Psoas muscle (tissue), 8 donors: ENCODE data around the gene UBE2O. TPM values are rescaled to one million over a fixed set of nuclear protein-coding genes. Genes with fewer than 3 reads are reported as not detected.

ENCODE experiments used
- ATAC-seq, 4 donors: fragments of 200-7000 bp; cut with Tn5 transposase; one replicate each; pipeline ENCODE4 v1.9.1; 2020; ENCODE audit warnings: moderate library complexity in 3 of 4, mild to moderate bottlenecking in 2 of 4
- DNase-seq, 2 donors: peaks; one replicate each; pipeline ENCODE4 v3.0.0-alpha.2; 2020
- H3K27ac ChIP-seq: fragments of 200-600 bp; one replicate; pipeline ENCODE4 v1.8.0; 2022
- H3K27me3 ChIP-seq, 3 donors: fragments of 200-600 bp in 1 of 3; one replicate each; pipeline versions ENCODE4 v1.6.1 to v1.8.0; 2013 to 2022; ENCODE audit warnings: low read length in 2 of 3, mild to moderate bottlenecking in 2 of 3, moderate library complexity in 1 of 3; ENCODE audit not compliant: insufficient read depth in 3 of 3
- H3K36me3 ChIP-seq, 2 donors: fragments of 200-600 bp in 1 of 2; one replicate each; pipeline versions ENCODE4 v1.6.1 to v1.8.0; 2013 to 2022; ENCODE audit warnings: low read depth in 1 of 2, mild to moderate bottlenecking in 1 of 2, moderate library complexity in 1 of 2; ENCODE audit not compliant: insufficient read depth in 1 of 2
- H3K4me1 ChIP-seq: fragments of 200-600 bp; one replicate; pipeline ENCODE4 v1.8.0; 2022
- H3K4me3 ChIP-seq: fragments of 200-600 bp; one replicate; pipeline ENCODE4 v1.8.0; 2022; ENCODE audit warnings: mild to moderate bottlenecking
- H3K9me3 ChIP-seq: fragments of 200-600 bp; one replicate; pipeline ENCODE4 v1.8.0; 2022
- WGBS, 3 donors: extraction: QIAGEN DNeasy Blood & Tissue Kit; methylation state at CpG; one replicate each; pipeline versions ENCODE4 v1.1.6 to v1.1.7; 2013; 5-methylcytosine and 5-hydroxymethylcytosine counted together
- intact Hi-C, 2 donors: fragments of 100-400 bp; cut with DNase I; formaldehyde crosslinking; loops; one replicate each; pipeline versions ENCODE4 v1.11.0 to v1.14.2; 2022
- polyA plus RNA-seq, 3 donors: library from polyadenylated mRNA; stranded (reverse); fragments of 200-250 nt; gene quantifications; one replicate each; pipeline ENCODE4 v1.2.3, GENCODE V29; 2013
- total RNA-seq, 4 donors: library from RNA; stranded (reverse); fragmentation: NEBNext Ultra II Directional in 2 of 4; extraction: Animal tissue kit (Norgen Biotek cat#: 25700) in 2 of 4; gene quantifications; one replicate each; pipeline versions ENCODE4 v1.2.1 to v1.2.4, GENCODE V29; 2021 to 2023
- TF ChIP-seq, protein P1 (sequence below): fragments of 200-600 bp; IDR thresholded peaks from one replicate; pipeline ENCODE4 v1.8.0; 2022; ENCODE audit warnings: antibody characterized with exemption
- donor health status: healthy with polysubstance abuse.
- donor health status: DM: no; HTN: no; CAD: no; lungs with moderate emphysema.
- donor health status: Bipolar disorder and iron deficiency.
- donor health status: healthy.
- donor health status: DM: yes; HTN: yes; CAD: no.
- donor health status: DM: no; HTN: no; CAD: no.
- donor health status: DM: no; HTN: no; CAD: no.
- donor health status: DM: yes; HTN: yes; CAD: no.

Gene UBE2O
- total and polyA plus RNA-seq, 7 donors: 11.6 to 45.5 (median 37.3) TPM

DNA sequence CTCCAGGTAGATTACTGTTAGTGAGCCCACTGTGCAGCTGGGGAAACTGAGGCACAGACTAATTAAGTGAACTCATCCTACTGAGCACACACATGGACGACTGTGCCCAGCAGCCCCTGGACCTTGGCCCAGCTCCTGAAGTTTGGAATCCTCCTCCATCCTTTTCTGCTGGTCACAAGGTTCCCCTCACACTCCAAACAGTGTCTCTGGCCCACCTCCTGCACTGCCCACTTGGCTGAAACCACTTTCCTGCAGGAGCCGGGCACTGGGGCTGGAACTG lies 44.7 kb upstream of the UBE2O start:
- Histone ChIP-seq H3K9me3 (no peaks in the 10 kb centered on the region), H3K27ac (peak overlapping the region; percentile 94), H3K4me3 (peak overlapping the region; percentile 55), H3K27me3 (no peaks in the 10 kb centered on the region), H3K4me1 (peaks cover 55% of the 10 kb centered on the region), H3K36me3 (no peaks in the 10 kb centered on the region)
- TF ChIP-seq, protein P1, sequence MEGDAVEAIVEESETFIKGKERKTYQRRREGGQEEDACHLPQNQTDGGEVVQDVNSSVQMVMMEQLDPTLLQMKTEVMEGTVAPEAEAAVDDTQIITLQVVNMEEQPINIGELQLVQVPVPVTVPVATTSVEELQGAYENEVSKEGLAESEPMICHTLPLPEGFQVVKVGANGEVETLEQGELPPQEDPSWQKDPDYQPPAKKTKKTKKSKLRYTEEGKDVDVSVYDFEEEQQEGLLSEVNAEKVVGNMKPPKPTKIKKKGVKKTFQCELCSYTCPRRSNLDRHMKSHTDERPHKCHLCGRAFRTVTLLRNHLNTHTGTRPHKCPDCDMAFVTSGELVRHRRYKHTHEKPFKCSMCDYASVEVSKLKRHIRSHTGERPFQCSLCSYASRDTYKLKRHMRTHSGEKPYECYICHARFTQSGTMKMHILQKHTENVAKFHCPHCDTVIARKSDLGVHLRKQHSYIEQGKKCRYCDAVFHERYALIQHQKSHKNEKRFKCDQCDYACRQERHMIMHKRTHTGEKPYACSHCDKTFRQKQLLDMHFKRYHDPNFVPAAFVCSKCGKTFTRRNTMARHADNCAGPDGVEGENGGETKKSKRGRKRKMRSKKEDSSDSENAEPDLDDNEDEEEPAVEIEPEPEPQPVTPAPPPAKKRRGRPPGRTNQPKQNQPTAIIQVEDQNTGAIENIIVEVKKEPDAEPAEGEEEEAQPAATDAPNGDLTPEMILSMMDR: no peak
- DNase-seq (no peak), ATAC-seq (no peak)
- WGBS, 3 donors: 11 to 16% (median 13%) methylated on average over 2 of the region's 2 CpGs
- intact Hi-C loops: no loop called here

DNA sequence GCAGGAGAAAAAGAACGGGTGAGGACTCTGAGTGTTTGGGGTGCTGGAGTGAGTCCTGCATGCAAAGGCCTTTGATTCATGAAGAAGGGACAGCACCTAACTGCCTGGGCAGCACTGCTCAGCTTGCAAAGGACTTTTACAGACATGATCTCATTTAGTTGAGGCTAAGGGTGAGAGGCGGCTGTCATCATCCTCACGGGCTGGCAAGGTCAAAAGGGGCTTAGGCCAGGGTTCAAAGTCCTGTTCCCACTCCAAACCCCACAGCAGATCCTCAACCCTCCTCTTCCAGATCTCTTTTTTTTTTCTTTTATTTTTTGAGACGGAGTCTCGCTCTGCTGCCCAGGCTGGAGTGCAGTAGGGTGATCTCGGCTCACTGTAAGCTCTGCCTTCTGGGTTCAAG lies 43.5 kb upstream of the UBE2O start:
- Histone ChIP-seq H3K9me3 (no peaks in the 10 kb centered on the region), H3K27me3 (no peaks in the 10 kb centered on the region), H3K4me3 (no peak overlapping the region), H3K4me1 (peaks cover 63% of the 10 kb centered on the region), H3K27ac (peak overlapping the region; percentile 94), H3K36me3 (no peaks in the 10 kb centered on the region)
- TF ChIP-seq, protein P1: no peak
- 85 to 93% (median 89%) methylated on average over 6 of the region's 6 CpGs for WGBS, 3 donors
- ATAC-seq: no peak
- no peak for DNase-seq
- intact Hi-C loops: no loop called here

DNA sequence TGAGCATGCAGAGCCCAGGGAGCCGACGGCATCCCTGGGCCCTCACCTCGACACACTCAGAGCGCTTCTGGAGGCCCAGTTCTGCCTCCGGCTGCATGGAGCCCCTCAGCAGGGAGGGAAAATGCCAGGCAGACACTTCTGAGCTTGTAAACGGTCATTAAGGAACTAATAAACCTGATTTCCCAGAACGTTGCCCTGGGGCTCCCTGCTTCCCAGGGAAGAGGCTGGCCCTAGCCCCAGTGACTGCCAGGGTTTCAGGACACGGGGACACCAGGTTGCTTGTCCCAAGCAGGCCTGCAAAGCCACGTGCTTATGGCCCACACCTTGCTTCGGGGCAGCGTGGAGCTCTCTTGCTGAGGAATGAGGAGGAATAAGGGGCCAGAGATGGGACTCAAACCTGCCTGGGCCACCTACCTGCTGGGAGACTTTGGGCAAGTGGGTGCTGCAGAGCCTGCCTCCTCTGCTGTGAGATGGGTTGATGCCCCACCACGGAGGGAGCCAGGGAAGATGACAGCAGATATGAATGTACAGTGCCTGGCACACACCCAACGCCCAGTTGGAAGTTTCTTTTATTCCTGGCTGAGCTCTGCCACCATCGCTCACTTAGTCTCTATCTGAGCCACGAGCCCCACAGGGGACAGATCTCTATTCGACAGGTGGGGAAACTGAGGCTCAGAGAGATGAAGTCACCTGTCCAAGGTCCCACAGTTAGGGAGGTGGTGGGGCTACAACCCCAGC lies 42.9 kb upstream of the UBE2O start:
- H3K9me3 ChIP-seq: no peaks in the 10 kb centered on the region
- H3K36me3 ChIP-seq: no peaks in the 10 kb centered on the region
- peaks cover 63% of the 10 kb centered on the region for H3K4me1 ChIP-seq
- TF ChIP-seq, protein P1: no peak
- H3K4me3 ChIP-seq: no peak overlapping the region
- intact Hi-C loops: no loop called here
- DNase-seq (no peak), ATAC-seq (no peak)
- WGBS, 3 donors: 70 to 82% (median 79%) methylated on average over 16 of the region's 16 CpGs
- H3K27me3 ChIP-seq: no peaks in the 10 kb centered on the region
- H3K27ac ChIP-seq: peak overlapping the region; percentile 23

DNA sequence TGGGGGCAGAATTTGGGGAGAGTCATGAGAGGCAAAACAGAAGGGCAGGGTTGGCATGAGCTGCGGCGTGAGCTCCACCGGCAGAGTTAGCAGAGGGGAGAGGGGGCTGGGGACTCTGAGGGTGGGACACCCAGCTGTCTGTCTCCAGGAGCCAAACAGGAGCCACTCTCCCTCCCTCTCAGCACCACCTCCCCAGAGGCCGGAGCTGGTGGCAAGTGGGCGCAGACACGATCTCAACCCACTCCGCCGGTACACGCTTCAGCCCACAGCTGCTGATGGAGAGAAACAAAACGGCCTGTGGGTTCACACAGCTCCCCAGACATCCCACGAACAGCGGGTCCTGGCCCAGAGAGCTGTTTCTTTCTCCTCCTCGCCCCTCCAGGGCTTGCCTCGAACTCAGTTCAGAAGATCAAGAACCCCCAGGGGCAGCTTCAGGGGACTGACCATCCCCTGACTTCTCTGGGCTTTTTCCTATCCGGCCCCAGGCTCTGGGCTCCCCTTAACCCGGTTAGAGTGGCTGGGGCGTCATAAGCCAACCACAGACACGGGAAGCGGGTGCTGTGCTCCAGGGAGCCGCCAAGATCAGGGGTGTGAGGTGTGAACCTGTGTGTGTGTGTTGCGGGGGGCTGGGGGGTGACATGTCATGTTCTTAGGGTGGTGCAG lies 40.7 kb upstream of the UBE2O start:
- TF ChIP-seq, protein P1: no peak
- ATAC-seq: no peak

More for the DNA sequence above, 40.7 kb upstream of the UBE2O start:
- no peaks in the 10 kb centered on the region for H3K27me3 ChIP-seq
- intact Hi-C loops: no loop called here
- peaks cover 43% of the 10 kb centered on the region for H3K4me1 ChIP-seq
- H3K4me3 ChIP-seq: no peak overlapping the region
- no peaks in the 10 kb centered on the region for H3K9me3 ChIP-seq
- peak overlapping the region; percentile 57 for H3K27ac ChIP-seq
- DNase-seq: no peak
- no peaks in the 10 kb centered on the region for H3K36me3 ChIP-seq
- 67 to 74% (median 68%) methylated on average over 19 to 21 of the region's 21 CpGs for WGBS, 3 donors
